NCI-H2081 treated with DMSO at 0.1 percent for 48 hours (cell line): ENCODE results near the gene MAGI1.
A peak's percentile ranks its signal among the peaks of the same experiment; 100 is the strongest.
"Not testable (repeated sequence)": the region's sequence is repeated elsewhere in the genome, so short reads cannot be mapped to it uniquely, and the experiment has no call there.

Experiments
- DNase-seq: peaks from one replicate; lab custom pipeline; 2025; lab: John Stamatoyannopoulos, UW

The MAGI1 gene

GRCh38 chr3:65904016-65904415, 134.7 kb downstream of the MAGI1 start:
- no peak for DNase-seq

- no peak for DNase-seq
Measured at GRCh38 chr3:65902304-65902793, 136.4 kb downstream of the MAGI1 start.

- no peak for DNase-seq
Measured at GRCh38 chr3:65901226-65901625, 137.5 kb downstream of the MAGI1 start.

- no peak for DNase-seq
Measured at GRCh38 chr3:65899226-65899625, 139.5 kb downstream of the MAGI1 start.

- no peak for DNase-seq
Measured at GRCh38 chr3:65897766-65898165, 141.0 kb downstream of the MAGI1 start.

- DNase-seq = no peak
Measured at GRCh38 chr3:65896321-65896720, 142.4 kb downstream of the MAGI1 start.

GRCh38 chr3:65894679-65895453, 143.9 kb downstream of the MAGI1 start:
- no peak for DNase-seq

GRCh38 chr3:65894126-65894525, 144.6 kb downstream of the MAGI1 start:
- no peak for DNase-seq

GRCh38 chr3:65893631-65894030, 145.1 kb downstream of the MAGI1 start:
- DNase-seq = no peak

- DNase-seq = not testable (repeated sequence)
Measured at GRCh38 chr3:65891477-65891876, 147.2 kb downstream of the MAGI1 start.

- DNase-seq = no peak
Measured at GRCh38 chr3:65890328-65890727, 148.4 kb downstream of the MAGI1 start.

- no peak for DNase-seq
Measured at GRCh38 chr3:65889707-65890099, 149.0 kb downstream of the MAGI1 start.

- no peak for DNase-seq
Measured at GRCh38 chr3:65888980-65889706, 149.6 kb downstream of the MAGI1 start.

- DNase-seq = no peak
Measured at GRCh38 chr3:65888196-65888595, 150.5 kb downstream of the MAGI1 start.

- DNase-seq = no peak
Measured at GRCh38 chr3:65886391-65886790, 152.3 kb downstream of the MAGI1 start.

GRCh38 chr3:65884071-65884470, 154.6 kb downstream of the MAGI1 start:
- DNase-seq = no peak

- peak; percentile 51 for DNase-seq
Measured at GRCh38 chr3:65883613-65884012, 155.1 kb downstream of the MAGI1 start.

- no peak for DNase-seq
Measured at GRCh38 chr3:65880350-65880749, 158.4 kb downstream of the MAGI1 start.

- no peak for DNase-seq
Measured at GRCh38 chr3:65879372-65879771, 159.3 kb downstream of the MAGI1 start.

- DNase-seq = peak; percentile 2
Measured at GRCh38 chr3:65878831-65879230, 159.9 kb downstream of the MAGI1 start.

- DNase-seq = no peak
Measured at GRCh38 chr3:65877160-65877559, 161.6 kb downstream of the MAGI1 start.

GRCh38 chr3:65876028-65876420, 162.7 kb downstream of the MAGI1 start:
- no peak for DNase-seq

- no peak for DNase-seq
Measured at GRCh38 chr3:65875393-65876027, 163.2 kb downstream of the MAGI1 start.
